ENCODE results near the gene DOK6.

Gene DOK6

DNA sequence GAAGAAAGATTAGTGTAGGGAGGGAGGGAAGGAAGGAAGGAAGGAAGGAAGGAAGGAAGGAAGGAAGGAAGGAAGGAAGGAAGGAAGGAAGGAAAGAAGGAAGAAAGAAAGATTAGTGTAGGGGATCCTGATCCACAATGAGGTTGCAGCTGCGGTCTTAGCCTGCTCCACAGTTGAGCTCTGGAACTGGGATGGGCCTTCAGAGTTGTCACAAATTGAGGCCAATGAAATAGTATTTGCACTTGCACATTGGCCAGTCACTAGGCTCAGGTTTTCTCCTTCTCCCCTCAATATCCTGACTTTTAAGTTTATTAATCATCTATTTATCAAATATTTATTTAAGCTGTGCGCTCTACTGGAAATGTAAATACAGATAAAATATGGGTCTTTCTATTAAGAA is 34.3 kb downstream of the DOK6 start:
- DNase-seq (ENCODE audit: low spot score) = no peak

DNA sequence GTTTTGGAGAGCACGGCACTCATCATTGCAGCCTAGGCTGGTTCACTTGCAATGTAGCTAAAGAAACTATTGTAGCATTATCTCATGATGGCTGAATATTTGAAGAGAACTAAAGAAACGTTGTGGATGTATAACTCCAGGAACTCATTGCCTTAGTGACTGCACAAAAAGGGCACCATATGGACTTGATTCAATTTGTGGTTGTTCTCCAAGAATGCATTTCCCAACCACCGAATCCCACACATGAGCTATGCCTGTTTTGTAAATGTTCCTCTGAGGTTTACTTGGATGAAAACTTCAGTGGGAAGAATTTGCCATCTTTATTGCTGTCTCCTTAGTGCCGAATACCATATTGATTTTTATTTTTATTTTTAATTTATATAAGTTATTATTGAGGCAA is 43.5 kb downstream of the DOK6 start:
- DNase-seq (ENCODE audit: low spot score) = no peak

GRCh38 chr18:69447886-69448285 is 47.2 kb downstream of the DOK6 start:
- DNase-seq (ENCODE audit: low spot score) = no peak

GRCh38 chr18:69455125-69455524 is 54.4 kb downstream of the DOK6 start:
- no peak for DNase-seq (ENCODE audit: low spot score)

DNA sequence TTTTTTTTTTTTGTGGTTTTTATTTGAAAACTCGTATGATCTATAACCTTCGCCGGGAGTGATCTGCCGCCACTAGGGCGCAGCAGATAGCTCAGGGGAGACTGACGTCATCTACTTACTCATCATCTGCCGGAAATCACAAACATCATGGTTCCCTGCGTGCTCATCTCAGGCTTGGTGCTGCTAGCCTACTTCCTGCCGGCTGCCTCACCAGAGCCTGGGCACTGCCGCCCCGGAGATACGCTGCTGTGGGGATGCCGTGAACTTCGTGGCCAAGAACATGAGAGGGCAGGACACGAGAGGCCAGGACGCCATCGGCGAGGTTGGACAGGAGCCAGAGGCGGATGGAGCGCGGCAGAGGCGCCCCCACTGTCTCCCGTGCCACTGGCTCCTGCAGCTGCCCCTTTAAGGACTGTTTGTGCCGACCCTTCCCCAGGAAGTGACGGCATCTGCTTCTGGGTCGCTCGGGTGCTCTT is 68.8 kb downstream of the DOK6 start:
- peak; percentile 76 for DNase-seq (ENCODE audit: low spot score)

DNA sequence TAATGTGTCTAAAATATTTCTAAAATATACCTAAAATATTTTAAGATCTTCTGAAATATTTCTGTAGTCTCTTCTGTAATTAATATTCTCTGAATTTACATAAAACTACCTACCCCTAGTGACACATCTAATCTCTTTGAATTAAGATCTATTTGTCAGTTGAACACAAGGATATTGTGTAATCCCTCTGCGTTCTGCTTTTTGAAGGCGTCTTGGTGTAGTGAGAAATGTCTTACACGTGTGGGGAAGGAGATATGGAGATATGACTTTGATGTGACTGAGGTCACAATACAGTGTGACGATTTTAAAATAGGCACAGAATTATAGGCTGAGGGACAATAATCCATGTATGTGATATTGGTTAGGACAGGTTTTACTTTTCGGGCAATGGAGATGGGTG is 79.8 kb downstream of the DOK6 start:
- no peak for DNase-seq (ENCODE audit: low spot score)

- DNase-seq (ENCODE audit: low spot score) = no peak
Observed at GRCh38 chr18:69483574-69483973, 82.9 kb downstream of the DOK6 start.

DNA sequence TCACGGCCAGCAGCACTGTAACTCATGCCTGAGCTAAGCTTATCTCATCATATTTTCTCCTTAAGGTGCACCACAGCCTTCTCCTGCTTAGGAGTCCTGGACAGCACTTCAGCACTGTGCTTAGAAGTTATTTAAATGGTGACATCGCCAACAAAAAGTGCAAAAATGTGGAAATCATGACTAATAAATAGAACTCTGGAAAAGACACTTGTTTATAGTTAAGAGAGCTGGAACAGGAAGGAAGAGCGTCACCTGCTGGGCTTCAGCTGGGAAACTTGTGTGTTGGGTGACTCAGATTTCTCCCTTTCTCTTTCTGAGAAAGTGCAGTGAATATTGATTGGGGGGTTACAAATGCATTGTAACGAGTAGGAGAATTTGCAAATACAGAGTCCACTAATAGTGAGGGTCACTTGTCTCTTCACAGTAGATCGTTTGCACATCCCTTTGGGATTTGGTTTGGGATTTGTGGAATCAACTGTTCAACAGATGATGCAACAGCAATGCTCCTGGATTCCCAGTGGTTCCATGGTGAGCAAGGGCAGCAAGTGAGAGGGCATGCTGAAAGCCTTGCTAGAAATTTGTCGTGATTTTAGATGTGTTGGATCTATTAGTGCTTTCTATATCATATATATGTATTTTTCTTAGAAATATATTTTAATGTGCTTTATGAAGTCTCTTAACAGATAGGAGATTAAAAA is 84.2 kb downstream of the DOK6 start:
- peak; percentile 16 for DNase-seq (ENCODE audit: low spot score)

DNA sequence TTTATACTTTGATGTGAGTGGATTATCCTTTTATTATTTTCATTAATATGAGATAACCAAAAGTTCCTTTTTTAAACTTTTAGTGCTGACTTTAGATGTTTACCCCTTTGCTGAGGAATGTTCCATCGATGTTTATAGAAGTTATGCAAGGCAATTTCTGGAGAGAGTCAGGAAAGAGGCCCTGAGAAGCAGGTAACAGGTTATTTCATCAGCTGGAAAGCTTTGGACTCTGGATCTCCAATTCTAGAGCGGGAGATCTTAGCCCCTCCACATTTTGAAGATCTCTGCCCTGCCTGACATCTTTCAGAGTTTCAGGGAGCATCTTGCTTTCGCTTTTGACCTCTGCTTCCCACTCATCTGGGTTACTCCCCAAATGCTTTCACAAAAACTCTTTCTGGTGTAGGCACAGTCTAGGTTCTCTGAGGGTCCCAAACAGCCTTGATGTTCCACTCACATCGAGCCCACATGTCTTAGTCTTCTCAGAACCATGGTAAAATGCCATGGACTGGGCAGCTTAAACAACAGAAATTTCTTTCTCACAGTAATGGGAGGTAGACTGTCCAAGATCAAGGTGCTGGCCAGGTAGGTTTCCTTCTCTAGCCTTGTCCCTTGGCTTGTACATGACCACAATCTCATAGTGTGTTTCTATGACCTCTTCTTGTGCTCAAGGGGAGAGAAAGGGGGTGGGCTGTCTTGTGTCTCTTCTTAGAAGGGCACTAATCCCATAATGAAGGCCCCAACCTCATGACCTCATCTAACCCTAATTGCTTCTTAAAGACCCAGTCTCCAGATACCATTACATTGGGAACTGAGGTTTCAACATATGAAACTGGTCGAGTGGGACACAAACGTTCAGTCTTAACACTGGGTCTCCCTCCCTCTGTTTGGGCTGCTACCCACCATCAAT is 87.1 kb downstream of the DOK6 start:
- no peak for DNase-seq (ENCODE audit: low spot score)

GRCh38 chr18:69490072-69490471 is 89.4 kb downstream of the DOK6 start:
- no peak for DNase-seq (ENCODE audit: low spot score)

GRCh38 chr18:69490813-69491212 is 90.1 kb downstream of the DOK6 start:
- DNase-seq (ENCODE audit: low spot score) = peak; percentile 27

GRCh38 chr18:69491576-69491975 is 90.9 kb downstream of the DOK6 start:
- DNase-seq (ENCODE audit: low spot score) = no peak

DNA sequence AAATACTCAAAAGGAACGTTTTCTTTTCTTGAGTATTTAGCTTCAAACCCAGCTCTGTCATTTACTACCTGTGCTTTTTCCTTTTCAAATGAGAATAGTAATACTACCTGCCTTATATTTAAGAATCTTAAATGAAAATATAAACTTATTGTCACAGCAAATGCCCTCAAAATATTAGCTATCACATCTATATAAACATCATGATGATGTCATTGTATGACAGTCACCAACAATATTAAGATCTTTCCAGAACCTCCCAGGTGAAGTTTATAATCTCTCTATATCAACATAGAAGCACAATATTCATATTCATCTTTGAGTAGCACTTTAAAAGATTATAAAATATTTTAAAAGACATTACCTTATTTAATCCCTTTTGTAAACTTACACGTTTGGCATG is 92.2 kb downstream of the DOK6 start:
- no peak for DNase-seq (ENCODE audit: low spot score)

- DNase-seq (ENCODE audit: low spot score) = no peak
Observed at GRCh38 chr18:69494841-69495240, 94.2 kb downstream of the DOK6 start.

GRCh38 chr18:69495338-69495737 is 94.7 kb downstream of the DOK6 start:
- no peak for DNase-seq (ENCODE audit: low spot score)

DNA sequence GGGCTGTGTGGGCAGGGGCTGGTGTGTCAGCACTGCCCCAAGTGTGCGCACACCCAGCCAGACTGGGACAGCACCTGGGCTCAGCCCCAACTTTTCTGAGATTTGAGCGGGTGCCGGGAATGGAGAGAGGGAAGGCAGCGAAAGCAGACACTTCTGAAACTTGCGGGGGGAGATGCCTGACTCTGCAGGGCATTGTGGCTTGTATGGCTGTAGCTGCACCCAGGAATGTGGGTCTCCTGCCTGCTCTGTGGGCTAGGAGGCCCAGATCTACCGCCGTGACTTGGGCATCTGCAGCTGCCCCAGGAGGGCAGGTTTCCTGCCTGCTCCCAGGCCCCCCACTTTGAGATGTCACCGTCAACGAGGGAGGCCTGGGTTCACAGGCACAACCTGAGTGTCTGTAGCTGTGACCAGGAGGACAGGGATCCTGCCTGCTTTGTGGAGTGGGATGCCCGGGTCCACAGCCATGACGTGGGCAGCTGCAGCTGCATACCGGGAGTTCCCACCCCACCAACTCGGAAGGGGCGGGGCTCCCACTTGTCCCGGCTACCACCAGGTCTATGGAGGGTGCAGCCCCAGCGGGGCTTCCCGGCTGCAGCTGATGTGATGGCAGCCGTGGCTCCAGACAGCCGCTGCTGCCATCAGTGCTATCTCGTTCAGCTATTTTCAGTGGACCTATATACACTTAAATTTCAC is 95.3 kb downstream of the DOK6 start:
- DNase-seq (ENCODE audit: low spot score) = no peak

DNA sequence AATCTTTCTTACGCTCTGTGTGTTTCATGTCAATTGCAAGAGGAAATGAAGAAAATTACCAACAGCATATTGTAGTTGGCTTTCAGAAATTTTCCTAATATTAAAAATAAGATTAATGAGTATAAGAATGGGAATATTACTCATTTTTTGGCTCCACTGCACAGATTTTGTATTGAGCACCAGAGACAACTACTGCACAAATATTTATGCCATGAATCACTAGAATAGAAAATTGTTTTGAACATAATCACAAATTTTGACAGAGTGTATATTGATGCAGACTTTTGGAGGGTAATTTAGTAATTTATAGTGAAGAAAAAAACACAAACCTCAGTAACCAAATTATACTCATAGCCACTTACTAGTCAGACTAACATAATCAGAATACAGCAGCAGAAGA is 118.3 kb downstream of the DOK6 start:
- no peak for DNase-seq (ENCODE audit: low spot score)

DNA sequence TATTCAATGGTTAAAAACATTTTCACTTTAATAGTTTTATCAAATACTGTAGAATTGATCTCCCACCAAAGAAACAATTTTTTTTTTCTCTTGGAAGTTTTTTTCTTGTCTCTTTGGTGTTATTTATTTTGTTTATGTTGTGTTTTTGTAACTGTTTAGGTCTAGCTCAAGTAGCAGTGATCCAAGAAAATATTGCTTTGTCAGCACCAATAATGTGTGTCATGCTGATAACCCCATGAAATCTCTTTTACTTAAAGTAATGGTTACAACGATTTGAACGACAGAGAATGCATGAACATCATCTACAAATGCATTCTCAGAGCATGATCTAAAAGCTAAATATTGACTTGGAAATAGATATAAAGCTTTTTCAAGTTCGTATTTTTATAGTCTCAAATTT is 122.9 kb downstream of the DOK6 start:
- no peak for DNase-seq (ENCODE audit: low spot score)

GRCh38 chr18:69528435-69528834 is 127.7 kb downstream of the DOK6 start:
- DNase-seq (ENCODE audit: low spot score) = no peak

DNA sequence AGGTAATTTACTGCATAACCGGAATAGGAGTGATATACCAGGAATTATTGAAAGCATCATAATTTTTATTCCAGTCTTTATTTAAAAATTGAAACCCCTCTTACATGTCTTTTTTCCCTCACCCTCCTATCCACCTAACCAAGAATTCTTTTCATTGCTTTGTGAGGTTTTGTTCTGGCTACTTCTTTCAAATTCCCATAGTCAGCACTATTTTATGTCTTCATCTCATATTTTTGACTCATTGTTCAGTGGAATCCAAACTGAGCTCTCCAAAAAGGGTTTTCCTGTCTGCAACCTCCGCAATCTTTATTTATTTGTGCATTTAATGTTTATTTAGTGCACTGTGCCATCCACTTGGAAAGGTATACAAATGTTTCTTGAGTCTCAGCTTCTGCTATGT is 128.5 kb downstream of the DOK6 start:
- no peak for DNase-seq (ENCODE audit: low spot score)

GRCh38 chr18:69531973-69532372 is 131.3 kb downstream of the DOK6 start:
- DNase-seq (ENCODE audit: low spot score) = no peak

DNA sequence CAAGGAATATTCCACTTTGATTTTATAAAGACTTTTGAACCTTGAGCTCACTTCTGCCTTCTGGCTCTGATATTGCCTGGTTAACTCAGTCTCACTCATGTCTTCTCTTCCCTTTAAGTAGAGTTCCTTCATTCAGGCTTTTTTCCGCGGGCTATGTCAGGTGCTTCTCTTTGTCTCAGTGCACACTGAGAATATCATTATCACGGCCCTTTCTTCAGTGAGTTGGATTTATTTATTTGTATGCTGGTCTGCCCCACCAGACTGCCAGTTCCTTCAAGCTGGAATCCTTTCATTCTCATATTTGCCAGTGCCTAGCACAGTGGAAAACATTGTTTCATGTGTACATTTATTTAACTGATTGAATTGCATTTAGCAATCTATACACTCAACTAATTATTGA is 136.5 kb downstream of the DOK6 start:
- no peak for DNase-seq (ENCODE audit: low spot score)

- DNase-seq (ENCODE audit: low spot score) = no peak
Observed at GRCh38 chr18:69538849-69539248, 138.2 kb downstream of the DOK6 start.
